Right lung (tissue), 5 donors: Measurements from ENCODE around the gene GRWD1. TPM values are rescaled to one million over a fixed set of nuclear protein-coding genes. Genes with fewer than 3 reads are reported as not detected.

Source experiments
- DNase-seq, 2 donors: peaks; one replicate each; pipeline ENCODE4 v3.0.0-alpha.2; 2013
- polyA plus RNA-seq, 5 donors: library from polyadenylated mRNA; unstranded; fragments of 120-200 nt; gene quantifications; one replicate each; pipeline versions ENCODE4 v1.2.1 to v1.2.3, GENCODE V29; 2013; ENCODE audit warnings: inconsistent platforms in 1 of 5, low replicate concordance in 1 of 5; ENCODE audit not compliant: insufficient read length in 5 of 5, insufficient read depth in 1 of 5

Gene GRWD1
- polyA plus RNA-seq, 5 donors = 17.5 to 30.9 (median 21.7) TPM

GRCh38 chr19:48455171-48455907 is 9.6 kb downstream of the GRWD1 start, which contains the start of gene KCNJ14:
TSS of gene KCNJ14 (plus strand) at chr19:48455574. CDS start at chr19:48461725, 6,151 bp downstream.
- no peak for DNase-seq

DNA sequence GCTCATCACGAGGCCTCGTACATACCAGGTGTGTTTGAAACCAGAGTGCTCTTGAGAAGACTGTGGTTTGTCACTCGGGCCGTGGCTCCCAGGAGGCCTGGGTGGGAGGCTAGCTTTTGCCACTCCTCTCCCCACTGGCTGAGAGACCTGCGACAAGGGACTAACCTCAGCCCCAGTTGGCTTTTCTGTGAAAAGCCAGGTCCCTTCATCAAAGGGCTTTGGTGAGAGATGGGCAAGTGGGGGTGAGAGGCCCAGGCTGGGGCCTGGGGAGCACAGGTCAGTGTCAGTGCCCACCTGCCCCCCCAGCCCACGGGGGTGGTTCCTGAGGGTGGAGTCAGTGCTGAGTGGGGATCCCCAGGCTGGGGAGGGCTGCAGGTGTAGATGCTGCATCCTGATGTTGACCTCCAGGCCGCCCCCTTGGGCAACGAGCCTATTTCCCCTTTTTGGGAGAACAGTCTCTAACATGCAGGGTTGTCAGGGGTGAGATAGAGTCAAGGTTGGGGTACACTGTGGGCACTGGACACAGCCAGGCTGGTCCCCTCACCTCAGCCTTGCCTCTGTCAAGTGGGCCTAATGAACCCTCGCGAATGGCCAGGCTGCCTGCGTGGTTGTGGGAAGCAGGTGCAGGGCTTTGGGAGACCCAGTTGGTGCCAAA is 10.3 kb downstream of the GRWD1 start:
- DNase-seq = no peak

GRCh38 chr19:48456864-48457263 is 11.1 kb downstream of the GRWD1 start:
- no peak for DNase-seq

GRCh38 chr19:48458016-48458415 is 12.2 kb downstream of the GRWD1 start:
- no peak for DNase-seq

GRCh38 chr19:48461651-48461981 is 15.8 kb downstream of the GRWD1 start:
- no peak for DNase-seq

DNA sequence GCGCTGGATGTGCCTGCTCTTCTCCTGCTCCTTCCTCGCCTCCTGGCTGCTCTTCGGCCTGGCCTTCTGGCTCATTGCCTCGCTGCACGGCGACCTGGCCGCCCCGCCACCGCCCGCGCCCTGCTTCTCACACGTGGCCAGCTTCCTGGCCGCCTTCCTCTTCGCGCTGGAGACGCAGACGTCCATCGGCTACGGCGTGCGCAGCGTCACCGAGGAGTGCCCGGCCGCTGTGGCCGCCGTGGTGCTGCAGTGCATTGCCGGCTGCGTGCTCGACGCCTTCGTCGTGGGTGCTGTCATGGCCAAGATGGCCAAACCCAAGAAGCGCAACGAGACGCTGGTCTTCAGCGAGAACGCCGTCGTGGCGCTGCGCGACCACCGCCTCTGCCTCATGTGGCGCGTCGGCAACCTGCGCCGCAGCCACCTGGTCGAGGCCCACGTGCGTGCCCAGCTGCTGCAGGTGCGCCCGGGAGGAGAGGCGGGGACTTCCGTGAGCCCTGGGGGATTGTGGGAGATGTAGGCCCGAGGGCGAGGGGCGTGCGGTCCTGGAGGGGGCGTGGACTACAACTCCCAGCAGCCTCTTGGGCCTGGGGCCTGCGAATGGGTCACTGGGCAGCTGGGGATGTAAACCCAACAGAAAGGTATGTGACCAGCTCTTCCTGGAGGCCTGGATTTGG is 16.3 kb downstream of the GRWD1 start:
- DNase-seq = no peak

DNA sequence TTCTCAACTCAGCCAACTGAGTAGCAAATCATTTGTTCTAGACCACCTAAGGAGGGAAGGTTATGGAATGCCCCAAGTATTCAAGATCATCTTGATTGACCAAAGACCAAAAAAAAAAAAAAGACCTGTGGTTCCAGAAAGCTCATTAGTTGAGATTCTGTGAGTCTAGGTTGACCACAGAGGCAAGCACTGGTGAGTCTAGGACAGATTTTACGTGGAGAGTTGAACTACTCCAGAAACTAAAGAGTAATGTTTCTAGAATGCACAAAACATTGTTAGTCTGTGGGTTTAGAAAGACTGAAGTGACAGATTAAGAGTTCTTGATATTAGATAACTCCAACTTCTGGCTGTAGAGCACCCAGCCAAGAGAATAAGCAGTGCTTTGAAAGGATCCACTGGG is 19.4 kb downstream of the GRWD1 start:
- DNase-seq = no peak

DNA sequence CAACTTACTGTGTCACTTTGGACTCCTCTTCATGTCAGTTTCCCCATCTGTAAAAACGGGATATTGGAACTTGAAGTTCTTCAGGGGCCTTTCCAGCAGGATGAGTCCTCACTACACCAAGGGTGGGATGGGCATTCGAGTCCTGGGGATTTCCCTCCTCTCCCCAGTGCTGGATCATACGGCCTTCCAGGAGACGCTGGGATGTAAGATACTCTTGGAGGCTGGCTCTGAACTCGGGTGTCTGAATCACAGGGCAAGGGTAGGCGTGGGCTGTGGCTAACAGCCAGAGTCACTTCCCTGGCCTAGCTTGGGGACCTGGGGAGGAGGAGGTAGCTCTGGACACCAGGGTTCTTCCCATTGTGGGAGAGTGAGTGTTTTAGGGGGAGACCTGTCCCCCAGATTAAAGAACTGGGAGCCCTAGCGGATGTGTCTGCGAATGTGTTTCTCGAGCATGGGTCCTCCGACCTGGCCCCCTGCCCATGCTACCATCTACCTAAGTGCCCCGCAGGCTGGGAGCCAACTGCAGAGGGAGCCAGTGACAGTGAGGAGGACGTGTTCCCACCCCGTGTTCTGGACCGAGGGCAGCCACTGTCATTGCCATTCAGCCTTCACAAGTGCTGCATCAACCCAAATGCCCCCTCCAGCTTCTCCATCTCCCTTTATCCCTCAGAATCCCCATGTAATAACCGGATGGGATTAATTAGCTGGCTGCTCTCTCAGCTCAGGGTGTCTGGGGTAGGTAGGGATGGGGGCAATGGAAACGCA is 21.0 kb downstream of the GRWD1 start:
- no peak for DNase-seq

DNA sequence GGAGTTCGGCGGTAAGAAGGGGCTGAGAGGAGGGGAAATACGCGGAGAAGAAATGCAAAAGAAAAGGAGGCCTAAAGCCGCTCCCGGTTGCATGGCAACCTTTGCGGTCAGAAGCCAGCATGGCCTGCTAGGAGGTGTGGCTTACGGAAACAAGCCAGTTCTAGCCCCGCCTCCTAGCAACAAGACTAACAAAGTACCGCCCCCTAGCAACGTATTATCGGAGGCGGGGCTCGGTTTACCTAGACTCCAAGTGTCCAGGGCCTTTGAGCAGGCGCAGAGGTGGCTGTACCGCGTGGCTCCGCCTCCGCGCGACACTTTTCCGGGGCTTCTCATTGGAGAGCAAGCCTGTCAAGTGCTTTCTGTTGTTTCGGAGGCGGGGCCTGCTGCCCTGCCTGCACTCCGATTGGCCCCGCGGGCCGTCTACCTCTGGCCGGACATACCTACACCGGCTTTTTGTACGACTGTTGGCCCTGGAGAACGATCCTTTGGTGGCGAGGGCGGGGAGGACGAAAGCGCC is 23.0 kb downstream of the GRWD1 start:
- DNase-seq = peak; percentile 100

GRCh38 chr19:48469289-48469881 is 23.6 kb downstream of the GRWD1 start, which contains the start of gene CYTH2:
TSS of gene CYTH2 (plus strand) at chr19:48469369. CDS start at chr19:48469508, 139 bp downstream.
- peak; percentile 78 to 80 for DNase-seq

DNA sequence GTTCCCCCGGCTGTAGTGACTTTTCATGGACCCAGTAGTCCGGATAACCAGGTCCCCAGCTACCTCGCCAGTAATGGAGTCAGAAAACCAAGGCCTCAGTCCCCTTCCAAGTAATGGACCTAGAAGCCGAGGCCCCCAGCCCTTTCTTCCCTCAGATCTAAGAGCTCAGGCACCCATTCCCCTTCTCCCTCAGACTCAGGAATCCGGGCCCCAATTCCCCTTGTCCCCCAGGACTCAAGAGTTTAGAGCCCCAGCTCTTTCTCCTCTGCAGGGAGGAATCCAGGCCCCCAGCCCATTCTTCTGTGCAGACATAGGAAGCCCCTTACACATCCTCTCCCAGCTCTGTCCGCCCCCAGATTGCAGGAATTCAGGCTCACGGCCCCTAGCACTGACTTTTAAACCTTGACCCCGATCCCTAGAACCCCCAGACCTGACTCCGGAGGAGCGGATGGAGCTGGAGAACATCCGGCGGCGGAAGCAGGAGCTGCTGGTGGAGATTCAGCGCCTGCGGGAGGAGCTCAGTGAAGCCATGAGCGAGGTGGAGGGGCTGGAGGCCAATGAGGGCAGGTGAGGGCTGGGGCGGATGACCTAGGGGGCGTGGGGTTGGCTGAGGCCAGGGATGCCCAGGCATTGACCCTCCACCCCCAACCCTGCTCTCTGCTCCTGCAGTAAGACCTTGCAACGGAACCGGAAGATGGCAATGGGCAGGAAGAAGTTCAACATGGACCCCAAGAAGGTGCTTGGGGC is 24.3 kb downstream of the GRWD1 start:
- DNase-seq = no peak

GRCh38 chr19:48470856-48471255 is 25.1 kb downstream of the GRWD1 start:
- DNase-seq = no peak

- no peak for DNase-seq
These were observed 26.1 kb downstream of the GRWD1 start for GRCh38 chr19:48471836-48472235.

DNA sequence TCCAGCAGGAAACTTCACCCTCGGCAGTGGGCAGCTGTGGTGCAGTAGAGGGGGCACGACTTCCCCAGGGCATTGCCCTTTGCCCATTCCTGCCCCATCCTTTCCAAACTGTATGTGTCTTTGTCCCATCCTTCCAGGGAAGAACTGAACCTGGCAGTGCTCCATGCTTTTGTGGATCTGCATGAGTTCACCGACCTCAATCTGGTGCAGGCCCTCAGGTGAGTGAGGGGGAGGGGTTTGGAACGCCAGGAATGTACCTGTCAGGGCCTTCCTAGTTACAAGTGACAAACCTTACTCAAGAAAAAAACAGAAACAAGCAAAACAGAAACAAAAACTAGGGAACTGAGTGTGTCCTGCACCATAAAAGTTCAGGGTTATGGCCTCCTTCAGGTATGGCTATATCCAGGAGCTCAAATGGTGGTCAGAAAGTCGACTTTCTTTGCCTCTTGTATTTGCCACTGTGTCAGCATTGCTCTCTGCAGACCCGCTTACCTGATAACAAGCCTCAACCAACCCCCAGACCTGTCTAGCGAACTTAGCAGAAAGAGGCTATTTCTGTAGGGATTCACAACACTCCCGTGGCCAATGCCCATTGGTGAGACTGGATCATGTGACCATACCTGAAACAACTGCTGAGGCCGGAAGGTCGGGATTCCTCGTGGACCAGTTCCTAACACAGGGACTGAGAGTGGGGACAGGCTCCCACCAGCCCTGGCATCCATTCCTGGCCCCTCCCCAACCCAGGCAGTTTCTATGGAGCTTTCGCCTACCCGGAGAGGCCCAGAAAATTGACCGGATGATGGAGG is 27.6 kb downstream of the GRWD1 start:
- DNase-seq = no peak

DNA sequence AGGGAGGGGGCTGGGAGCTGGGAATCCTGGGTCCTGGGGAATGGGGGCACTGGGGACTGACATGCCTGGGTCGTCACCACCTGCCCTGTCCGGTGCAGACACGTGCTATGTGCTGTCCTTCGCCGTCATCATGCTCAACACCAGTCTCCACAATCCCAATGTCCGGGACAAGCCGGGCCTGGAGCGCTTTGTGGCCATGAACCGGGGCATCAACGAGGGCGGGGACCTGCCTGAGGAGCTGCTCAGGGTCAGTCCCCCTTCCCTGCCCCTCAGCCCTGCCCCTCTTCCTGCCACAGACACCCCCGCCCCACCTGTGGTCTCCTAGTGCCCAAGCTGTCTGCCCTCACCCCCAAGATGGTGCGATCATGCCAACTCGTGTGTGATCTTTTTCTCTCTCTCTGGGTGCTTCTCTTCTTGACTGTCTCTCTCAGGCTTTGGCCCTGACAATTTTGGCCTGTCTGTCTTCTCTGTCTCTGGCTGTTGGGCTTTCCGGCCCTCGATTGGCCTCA is 28.4 kb downstream of the GRWD1 start:
- DNase-seq = no peak

GRCh38 chr19:48475369-48476068 is 29.7 kb downstream of the GRWD1 start:
- no peak for DNase-seq

DNA sequence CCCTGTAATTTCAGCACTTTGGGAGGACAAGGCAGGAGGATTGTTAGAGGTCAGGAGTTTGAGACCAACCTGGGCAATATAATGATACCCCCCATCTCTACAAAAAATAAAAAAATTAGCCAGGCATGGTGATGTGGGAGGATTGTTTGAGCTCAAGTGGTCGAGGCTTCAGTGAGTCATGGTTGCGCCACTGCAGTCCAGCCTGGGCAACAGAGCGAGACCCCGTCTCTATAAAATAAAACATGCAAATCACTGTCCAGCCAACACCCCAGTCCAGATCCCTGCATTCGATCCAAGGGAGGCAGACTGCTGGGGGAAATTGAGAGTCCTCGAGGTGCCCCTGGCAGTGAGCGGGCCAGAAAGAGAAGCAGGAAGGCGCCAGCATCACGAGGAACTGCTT is 30.4 kb downstream of the GRWD1 start:
- no peak for DNase-seq

GRCh38 chr19:48477067-48477685 is 31.4 kb downstream of the GRWD1 start:
- DNase-seq = no peak
